T-helper 2 cell (primary cell): Measurements from ENCODE around the gene OR2Y1.
"Not testable (repeated sequence)": the region's sequence is repeated elsewhere in the genome, so short reads cannot be mapped to it uniquely, and the experiment has no call there.

Experiments used
- DNase-seq, 5 experiments: peaks; one replicate each; pipeline versions ENCODE4 v3.0.0 to v3.0.0-alpha.2; 2012 to 2022

The OR2Y1 gene

DNA sequence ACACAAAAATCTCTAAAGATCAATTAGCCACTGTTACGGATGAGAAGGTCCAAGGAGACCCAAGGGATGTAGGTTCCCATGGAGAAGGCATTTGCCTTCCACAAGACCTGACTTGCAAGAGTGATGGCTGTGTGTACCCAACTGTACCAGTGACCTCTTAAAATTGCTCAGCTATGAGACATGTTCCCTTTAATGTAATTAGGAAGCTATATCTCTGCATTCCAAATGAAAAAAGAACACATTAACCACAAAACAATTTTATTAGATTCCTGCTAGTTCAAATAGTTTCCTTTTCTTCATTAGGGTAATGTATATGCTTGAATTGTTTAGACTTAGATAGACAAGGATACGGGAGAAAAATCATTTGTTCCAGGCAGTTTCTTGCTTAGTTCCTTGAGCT, 3.3 kb downstream of the OR2Y1 start:
- no peak for DNase-seq

DNA sequence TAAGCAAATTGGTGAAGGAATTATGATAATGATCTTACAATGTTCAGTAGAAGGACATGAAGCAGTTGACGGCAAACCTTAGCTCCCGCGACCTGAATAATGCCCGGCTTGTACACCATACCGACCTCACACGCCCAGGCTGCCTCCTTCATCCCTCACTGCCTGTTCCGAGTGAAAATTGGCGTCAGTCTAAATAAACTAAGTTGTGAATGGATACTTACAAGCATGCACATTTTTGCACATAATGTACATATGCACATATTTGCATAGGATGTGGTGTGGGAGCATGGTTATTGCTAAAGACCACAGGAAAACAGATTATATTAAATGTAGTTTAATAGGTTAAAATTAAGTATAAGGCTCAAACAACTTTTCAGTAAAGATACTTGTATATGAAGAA, 14.9 kb downstream of the OR2Y1 start:
- DNase-seq = no peak

DNA sequence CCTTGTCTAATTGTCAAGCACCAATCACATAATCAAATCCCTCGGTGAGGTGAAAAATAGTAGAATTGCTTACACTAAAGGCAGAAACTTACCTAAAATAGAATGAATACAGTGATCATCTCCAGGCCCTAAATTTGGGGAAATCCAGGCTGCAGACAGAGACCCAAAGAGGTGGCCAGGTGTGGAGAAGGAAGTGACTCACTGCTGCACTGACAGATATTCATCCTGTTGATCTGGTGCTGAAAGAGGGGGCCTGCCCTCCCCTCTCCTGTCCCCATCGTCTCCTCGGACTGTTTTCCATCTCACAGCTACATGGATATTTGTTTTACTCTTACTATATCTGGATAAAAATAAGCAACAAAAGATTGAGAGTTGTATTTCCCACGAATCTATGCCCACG, 15.9 kb downstream of the OR2Y1 start:
- DNase-seq = peak in 1 of 5 experiments; percentile 30

DNA sequence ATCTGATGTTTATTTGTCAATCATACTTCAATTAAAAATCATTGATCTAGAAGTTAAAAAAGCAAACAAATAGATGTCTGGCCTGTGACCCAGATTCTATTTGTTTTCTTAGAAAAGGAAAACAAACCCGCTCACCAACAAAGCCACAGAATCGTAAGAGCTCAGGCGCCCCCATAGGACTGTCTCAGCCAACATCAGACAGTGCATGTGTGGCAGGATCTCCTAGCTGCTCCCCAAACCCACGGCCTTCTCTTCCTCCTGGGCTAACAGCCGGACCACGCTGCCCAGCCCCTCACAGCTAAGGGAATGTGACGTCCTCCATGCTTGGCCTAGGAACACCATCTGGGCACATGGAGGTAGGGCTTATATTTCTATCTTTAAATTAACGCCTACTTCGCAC, 19.4 kb downstream of the OR2Y1 start:
- peak in 2 of 5 experiments; percentile 5 to 58 for DNase-seq

DNA sequence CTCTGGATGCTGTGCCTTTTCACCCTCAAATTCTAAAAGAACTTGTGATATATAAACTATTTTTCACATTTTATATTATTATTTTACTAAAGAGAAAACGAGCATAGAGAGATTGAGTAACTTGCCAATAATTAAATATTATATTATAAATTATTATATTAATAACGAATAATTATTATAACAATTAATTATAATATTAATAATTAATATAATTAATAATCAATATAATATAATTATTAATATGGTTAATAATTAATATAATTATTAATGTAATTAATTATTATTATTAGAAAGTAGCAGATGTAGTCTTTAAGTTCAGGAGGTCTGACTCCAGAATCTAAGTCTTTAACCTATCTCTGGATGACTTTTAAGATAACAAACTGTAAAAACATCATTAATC, 20.1 kb downstream of the OR2Y1 start:
- no peak for DNase-seq

- peak in 2 of 5 experiments; percentile 27 to 42 for DNase-seq
Observed at GRCh38 chr5:180718810-180719453, 20.9 kb downstream of the OR2Y1 start.

GRCh38 chr5:180717989-180718388, 21.9 kb downstream of the OR2Y1 start:
- DNase-seq = peak in 1 of 5 experiments; percentile 30

- DNase-seq = no peak
Observed at GRCh38 chr5:180704362-180704761, 35.5 kb downstream of the OR2Y1 start.

DNA sequence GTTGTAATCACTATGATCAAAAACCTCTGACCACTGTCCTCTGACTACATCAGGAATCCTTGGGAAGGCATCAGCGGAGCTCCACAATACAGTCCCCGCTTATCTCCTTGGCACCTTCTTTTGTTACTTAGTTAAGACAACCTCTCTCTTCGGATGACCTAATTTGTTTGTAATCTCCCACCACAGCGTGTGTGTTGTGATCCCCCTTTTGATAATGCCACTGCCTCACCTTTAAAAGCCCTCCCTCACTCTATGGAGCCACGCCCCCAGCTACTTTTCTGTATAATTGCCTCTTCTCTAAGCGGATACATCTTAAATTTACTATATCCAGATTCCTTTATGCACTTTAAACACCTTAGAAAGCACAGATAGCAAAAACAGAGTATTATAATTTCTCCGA, 35.9 kb downstream of the OR2Y1 start:
- DNase-seq = no peak

DNA sequence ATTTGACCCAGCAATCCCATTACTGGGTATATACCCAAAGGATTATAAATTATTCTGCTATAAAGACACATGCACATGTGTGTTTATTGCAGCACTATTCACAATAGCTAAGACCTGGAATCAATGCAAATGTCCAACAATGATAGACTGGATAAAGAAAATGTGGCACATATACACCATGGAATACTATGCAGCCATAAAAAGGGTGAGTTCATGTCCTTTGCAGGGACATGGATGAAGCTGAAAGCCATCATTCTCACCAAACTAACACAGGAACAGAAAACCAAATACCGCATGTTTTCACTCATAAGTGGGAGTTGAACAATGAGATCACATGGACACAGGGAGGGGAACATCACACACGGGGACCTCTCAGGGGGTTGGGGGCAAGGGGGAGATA, 36.5 kb downstream of the OR2Y1 start:
- DNase-seq = not testable (repeated sequence)

DNA sequence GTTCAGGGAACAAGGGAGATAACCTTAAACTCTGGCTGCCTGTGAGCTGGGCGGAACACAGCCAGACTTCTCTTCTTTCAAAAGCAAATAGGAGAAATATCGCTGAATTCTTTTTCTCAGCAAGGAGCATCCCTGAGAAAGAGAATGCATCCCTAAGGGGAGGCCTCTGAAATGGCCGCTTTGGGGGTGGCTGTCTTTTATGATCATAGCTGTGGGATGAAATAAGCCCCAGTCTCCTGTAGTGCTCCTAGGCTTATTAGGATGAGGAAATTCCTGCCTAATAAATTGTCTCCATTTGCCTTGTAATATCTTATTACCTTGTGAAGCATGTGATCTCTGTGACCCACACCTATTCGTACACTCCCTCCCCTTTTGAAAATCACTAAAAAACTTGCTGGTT, 39.4 kb downstream of the OR2Y1 start:
- DNase-seq = not testable (repeated sequence)

GRCh38 chr5:180699042-180699441, 40.8 kb downstream of the OR2Y1 start:
- no peak for DNase-seq

DNA sequence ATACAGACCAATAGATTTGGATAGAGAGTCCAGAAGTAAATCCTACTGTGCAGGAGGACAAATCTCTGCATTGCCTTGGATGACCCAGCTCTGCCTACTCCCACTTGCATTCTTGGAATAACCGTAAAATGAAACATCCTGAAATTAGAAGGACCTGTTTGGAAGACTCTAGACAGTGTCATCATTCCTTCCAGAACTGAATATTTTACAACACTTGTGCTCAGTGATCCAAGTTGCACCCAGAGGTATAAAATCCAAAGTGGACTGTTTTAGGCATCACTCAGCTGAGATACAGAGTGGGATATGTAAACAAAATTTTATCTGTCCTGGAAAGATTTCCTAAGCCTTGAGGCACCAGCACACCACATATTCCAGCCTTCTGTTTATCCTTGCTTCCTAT, 43.7 kb downstream of the OR2Y1 start:
- DNase-seq = no peak

GRCh38 chr5:180692429-180692828, 47.4 kb downstream of the OR2Y1 start:
- DNase-seq = no peak

GRCh38 chr5:180691046-180691445, 48.8 kb downstream of the OR2Y1 start:
- no peak for DNase-seq

GRCh38 chr5:180690562-180690961, 49.3 kb downstream of the OR2Y1 start:
- no peak for DNase-seq

GRCh38 chr5:180689775-180690174, 50.1 kb downstream of the OR2Y1 start:
- no peak for DNase-seq
